Endometrial microvascular endothelial cells (primary cell): ENCODE measurements around the gene EYA2. TPM values are rescaled to one million over a fixed set of nuclear protein-coding genes. Genes with fewer than 3 reads are reported as not detected.
"Not testable (repeated sequence)": the region's sequence is repeated elsewhere in the genome, so short reads cannot be mapped to it uniquely, and the experiment has no call there.

Experiments
- in situ Hi-C: cut with HindIII; loops from 2 replicates; pipeline ENCODE4 v1.10.0; 2017; ENCODE audit warnings: low sequenced_read_pairs, low pct_unique_long_range_greater_than_20kb; ENCODE audit errors: inconsistent ontology term
- total RNA-seq: library from RNA; depleted of rRNA; stranded (reverse); fragments of >200 nt; gene quantifications from one replicate; pipeline ENCODE4 v1.2.3, GENCODE V29; 2015; ENCODE audit errors: inconsistent ontology term

EYA2 gene
- total RNA-seq, 1 donor from 2014 or later, result not detected

- in situ Hi-C loops, result not testable (repeated sequence)
These were observed 28.2 kb downstream of the EYA2 start for GRCh38 chr20:46922841-46923240.

DNA sequence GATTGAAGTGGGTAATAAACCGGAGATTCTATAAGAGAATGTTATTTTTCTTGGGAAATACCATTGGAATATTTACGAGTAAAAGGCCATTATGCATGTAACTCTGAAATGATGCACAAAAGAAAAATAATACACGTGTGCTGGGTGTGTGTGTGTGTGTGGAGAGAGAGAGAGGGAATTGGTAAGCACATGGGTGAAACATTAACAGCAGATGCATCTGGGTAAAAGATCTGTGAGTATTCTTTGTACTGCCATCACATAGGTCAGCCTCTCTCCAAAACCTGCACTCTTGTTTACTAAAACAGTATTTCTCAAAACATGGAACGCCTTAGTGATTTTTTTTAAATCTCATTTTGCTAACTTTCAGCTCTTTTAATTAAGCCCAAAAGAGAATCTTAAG lies 28.9 kb downstream of the EYA2 start:
- in situ Hi-C loops, result no loop called here

DNA sequence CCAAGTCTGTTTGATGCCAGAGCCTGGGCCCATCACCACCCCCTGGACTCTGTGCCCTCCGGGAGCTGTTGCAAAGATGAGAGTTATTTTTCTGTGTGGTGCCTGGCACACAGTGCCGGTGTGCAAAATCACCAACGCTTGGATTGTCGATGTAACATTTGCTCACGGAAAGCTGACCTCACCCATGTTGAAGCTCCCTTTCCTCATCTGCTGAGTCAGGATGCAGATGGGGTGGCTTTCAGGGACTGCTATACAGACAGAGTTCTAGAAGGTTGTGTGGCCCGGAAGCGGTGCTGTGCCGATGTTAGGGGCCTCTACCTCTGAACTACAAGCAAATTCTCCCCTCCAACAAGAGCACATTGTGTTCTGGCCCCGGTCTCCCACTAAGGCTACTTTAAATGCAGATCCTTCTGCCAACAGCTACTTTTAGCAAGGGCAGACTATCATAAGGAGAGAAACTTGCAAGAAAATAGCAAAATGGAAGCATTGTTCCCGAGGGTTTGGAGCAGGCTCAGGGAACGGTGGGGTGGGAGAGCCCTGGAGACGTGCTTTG lies 34.0 kb downstream of the EYA2 start:
- in situ Hi-C loops, result no loop called here

GRCh38 chr20:46929902-46930301 lies 35.3 kb downstream of the EYA2 start:
- in situ Hi-C loops, result no loop called here

DNA sequence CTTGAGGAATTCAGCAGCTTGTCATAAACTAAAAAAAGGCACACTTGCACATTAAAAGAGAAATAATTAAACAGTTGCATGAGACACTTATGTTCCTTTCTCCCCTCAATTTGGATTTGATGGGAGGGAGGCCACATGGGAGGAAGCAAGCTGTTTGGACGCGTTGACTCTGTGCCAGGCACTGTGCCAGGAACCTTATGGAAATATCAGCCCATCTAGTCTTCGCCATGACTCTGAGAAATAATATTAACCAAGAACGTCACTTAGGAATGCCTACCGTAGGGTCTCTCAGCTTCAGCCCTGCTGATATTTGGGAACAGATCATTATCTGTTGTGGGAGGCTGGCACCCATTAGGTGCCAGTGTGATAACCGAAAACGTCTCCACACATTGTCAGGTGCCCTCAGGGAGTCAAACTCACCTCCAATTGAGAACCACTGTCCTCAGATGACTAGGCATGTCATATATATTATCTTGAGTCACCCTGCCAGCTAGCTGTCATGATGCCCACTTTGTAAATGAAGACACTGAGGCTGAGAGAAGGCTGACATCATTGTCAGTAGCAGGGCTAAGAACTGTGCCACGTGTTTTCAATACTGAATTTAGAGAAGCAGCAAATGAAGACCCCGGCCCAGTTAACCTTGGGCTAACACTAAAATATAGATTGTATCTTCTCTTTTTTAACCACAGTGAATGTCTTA lies 36.1 kb downstream of the EYA2 start:
- in situ Hi-C loops, result no loop called here

GRCh38 chr20:46931699-46932098 lies 37.1 kb downstream of the EYA2 start:
- in situ Hi-C loops, result no loop called here

DNA sequence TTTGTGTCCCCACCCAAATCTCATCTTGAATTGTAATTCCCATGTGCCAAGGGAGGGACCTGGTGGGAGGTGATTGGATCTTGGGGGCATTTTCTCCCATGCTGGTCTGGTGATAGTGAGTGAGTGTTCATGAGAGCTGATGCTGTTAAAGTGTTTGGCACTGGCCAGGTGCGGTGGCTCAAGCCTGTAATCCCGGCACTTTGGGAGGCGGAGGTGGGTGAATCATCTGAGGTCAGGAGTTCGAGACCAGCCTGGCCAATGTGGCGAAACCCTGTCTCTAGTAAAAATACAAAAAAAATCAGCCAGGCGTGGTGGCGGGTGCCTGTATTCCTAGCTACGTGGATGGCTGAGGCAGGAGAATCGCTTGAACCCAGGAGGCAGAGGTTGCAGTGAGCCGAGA lies 37.8 kb downstream of the EYA2 start:
- in situ Hi-C loops, result not testable (repeated sequence)

- in situ Hi-C loops, result no loop called here
These were observed 38.5 kb downstream of the EYA2 start for GRCh38 chr20:46933150-46933549.

DNA sequence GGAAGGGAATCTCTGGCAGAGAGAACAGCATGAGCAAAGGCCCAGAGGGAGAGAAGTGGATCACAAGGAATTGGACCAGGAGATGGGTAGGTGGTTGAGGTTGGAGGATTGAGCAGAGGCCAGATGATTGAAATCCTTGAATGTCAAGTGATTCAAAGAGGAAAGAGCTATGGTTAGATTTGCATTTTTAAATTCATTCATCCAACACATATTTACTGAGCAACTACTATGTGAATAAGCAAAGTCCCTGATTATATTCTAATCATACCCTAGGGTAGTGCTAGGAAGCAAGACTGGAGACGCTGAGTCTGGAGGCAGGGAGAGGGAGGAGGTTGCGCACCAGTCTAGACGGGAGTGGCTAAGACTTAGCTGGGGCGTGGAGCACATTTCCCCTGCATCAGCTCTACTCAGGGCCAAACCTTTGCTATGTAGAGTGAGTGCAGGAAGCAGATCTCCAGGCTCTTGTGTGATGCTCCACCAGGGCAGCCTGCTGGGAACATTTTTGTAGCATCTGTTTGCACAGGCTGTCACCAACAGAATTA lies 40.2 kb downstream of the EYA2 start:
- in situ Hi-C loops, result no loop called here

GRCh38 chr20:46935394-46936017 lies 40.9 kb downstream of the EYA2 start:
- in situ Hi-C loops, result no loop called here

GRCh38 chr20:46936415-46937156 lies 41.9 kb downstream of the EYA2 start:
- in situ Hi-C loops, result no loop called here

DNA sequence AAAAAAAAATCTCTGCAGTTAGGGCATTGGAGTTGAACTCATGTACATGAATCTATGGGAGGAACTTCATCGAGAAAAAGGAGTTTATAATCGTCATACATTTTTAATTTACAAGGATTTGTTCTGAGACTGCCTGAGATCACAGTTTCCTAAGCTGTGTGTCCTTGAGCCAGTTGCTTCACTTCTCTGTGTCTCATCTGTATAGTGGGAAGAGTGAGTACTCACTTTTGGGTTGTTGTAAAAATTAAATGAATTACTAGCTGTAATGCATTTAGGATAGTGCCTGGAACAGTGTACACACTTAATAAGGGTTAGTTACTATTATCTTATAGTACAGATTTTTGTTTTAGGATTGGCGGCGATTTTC lies 42.5 kb downstream of the EYA2 start:
- in situ Hi-C loops, result no loop called here

- in situ Hi-C loops, result no loop called here
These were observed 43.0 kb downstream of the EYA2 start for GRCh38 chr20:46937533-46938226.

DNA sequence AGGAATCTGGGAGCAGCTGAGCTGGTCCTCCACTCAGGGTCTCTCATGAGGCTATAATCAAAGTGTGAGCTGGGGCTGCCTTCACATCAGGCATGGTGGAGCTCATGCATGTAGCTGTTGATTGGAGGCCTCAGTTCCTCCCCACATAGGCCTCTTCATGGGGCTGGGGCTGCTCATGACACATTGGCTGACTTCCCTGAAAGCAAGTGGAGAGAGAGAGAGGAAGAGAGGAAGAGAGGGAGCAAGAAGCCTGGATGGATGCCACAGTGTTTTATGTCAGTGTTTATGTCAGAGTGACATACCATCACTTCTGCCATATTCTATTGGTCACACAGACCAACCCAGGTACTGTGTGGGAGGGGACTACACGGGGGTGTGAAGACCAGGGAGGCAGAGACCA lies 43.8 kb downstream of the EYA2 start:
- in situ Hi-C loops, result no loop called here

GRCh38 chr20:46939031-46939965 lies 44.7 kb downstream of the EYA2 start:
- in situ Hi-C loops, result no loop called here

DNA sequence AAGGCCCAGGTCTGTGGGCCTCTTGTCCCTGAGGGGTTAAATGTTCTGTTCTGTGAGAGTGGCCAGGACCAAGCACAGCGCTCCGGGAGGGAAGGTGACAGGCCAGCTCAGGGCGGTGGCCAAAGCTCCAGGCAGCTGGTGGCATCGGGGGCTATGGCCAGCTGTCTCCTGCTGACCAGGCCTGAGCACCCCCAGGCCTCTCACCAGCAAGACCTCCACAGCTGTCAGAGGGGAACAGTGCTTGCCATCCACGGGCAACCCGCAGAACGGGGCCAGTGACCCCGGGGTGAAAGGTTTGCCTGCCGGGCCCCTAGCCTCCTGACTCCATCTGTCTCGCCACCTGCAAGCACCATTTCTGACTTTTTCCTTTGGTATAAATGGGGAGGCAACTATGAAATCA lies 46.0 kb downstream of the EYA2 start:
- in situ Hi-C loops, result no loop called here

DNA sequence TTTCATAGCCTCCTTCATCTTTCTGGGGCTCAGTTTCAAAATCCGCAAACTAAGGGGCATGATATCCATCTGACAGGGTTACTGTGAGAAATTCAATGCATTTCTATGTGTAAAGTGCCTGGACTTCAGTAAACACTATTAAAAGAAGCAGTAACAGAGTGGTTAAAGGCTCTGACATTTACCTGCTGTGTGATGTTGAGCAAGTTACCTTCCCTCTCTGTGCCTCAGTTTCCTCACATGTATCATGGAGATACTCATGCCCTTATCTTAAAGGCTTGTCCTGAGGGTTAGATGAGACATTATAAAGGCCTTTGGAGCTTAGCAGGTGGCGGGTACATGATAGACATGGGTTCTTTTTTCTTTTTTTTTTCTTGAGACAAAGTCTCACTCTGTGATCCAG lies 46.8 kb downstream of the EYA2 start:
- in situ Hi-C loops, result no loop called here
